GM19193 (cell line): ENCODE data around the gene ANTXR2.

Experiments
- POLR2A ChIP-seq: IDR thresholded peaks from 4 replicates; pipeline ENCODE4 v1.6.1; 2011; ENCODE audit not compliant: insufficient read depth, insufficient read length; ENCODE audit errors: extremely low read depth

Gene ANTXR2

DNA sequence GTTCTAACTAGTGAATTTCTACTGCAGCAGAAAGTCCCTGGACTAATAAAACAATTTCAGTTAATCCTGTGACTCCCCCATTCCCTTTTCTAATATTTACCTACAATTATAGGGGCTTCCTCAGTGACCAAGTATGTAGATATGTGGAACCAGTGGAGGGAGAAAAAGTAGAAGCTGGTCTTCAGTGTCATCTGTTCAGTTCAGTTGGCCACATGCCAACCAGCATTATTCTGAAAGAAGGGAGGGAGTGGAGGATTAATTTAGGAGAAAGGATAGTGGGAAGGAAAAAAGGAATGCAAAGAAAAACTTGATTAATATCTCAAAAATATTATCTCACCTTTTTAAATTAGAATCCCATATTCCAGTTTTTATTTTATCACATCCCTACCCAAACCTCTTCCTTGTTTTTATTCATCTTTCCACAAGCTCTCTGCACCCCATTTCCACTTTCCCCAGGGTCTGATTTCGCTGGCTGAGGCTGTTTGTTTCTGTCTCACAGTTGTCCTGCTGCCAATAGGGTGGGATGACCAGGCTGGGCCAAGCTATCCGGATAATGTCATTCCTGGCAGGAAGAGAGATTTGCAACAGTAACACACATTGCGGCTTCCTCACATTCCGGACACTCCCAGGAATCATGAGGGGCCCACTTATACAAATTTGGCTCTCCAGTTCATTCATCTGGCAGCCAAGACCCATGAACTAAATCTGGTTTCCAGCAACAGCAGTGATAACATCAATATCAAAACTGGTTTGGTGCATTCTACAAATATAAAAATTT lies 24.6 kb upstream of the ANTXR2 start:
- no peak for TF ChIP-seq POLR2A

DNA sequence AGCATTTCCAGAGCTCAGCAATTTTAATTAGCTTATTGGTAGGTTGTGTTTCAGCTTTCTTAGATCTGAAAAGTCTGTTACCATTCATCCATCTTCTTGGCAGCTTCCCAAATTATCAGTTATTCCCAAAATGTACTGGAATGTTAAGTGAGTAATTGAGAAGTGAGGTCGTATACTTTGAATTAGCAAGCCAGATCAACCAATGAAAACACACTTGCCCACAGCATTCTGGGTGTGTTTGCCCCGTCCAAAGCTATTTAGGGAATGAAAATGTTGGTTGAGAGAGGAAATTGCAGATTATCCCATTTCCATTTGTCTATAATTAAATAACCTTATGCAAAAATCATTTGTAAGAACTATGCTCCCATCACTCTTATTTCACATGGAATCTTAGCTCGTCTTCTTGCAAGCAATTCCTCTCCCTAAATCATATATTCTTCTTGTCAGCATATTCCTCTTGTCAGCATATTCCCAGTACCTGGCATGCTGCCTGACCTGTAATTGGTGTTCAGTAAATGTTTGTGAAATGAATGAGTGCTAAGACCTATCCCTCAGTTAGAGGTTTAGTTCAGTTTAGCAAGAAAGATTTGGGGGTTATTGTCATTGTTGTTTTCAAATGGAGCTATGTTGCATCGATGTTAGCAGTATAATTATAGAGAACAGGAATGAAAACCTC lies 23.3 kb upstream of the ANTXR2 start:
- no peak for TF ChIP-seq POLR2A

DNA sequence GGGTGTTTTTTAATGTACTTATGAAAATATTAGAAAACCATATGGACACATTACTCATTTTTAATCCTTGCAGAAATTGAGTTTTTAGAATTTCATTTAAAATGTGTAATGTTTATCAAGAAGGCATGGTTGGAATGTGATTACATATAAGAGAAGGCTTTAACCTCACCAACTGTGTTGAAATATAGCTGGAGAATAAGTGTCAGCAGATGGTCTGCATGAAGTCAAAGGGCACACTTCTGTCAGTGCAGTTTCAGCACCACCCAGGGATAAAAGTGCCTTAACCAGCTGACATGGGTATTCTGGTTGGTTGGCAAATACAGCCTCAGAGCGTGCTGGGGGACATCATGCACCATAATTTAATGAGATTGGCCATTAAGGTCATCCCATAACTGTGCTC lies 21.2 kb upstream of the ANTXR2 start:
- no peak for TF ChIP-seq POLR2A

DNA sequence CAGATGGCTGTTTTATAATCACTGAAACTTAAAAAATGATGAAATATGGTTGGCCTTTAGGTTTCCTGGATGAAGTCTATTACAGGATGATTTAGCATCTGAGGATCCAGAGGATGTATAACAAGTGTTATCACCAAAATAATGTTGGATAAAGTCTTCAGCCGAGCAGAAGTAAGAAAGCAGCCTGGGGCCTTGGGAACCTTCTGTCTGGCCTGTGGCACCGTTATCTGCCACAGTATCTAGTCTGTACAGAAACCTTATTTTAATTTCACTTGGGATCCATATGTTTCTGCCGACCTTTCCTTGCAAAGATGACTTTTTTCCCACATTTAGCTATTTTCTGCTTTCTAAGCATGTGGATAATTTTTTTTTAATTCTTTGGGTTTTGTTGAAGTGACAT lies 20.5 kb upstream of the ANTXR2 start:
- TF ChIP-seq POLR2A = no peak

DNA sequence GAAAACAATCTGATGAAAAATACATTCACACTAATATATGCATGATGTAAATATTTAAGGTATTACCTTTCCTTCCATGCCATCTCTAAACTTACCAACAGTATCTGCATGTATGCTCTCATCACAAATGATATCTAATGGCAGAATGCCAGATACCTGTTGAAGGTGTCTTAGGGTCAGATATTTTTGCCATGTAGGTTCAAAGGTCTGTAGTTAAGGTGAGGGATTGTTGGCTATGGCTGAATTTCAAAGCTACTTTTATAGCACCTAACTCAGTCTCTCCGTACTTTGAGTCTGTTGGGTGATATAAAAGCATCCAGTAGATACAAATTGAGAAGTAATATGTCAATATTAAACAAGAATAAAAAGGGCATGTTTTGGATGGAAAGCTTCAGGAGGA lies 19.8 kb upstream of the ANTXR2 start:
- TF ChIP-seq POLR2A = no peak

DNA sequence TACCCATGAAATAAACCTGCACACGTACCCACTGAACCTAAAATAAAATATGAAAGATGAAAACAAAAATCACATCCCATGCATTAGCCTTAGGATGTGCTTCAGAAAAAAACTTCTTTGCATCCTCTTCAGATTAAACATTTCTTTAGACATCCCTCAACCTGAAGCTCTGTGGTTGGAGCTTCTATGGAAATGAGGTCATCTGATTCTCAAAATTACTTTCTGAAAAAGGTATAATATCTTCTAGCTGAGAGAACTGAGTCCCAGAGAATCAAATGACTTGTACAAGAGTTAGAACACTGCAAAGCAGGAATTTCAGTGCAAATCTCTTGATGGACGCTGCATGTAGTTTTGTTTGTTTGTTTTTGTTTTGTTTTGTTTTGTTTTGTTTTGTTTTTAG lies 19.1 kb upstream of the ANTXR2 start:
- no peak for TF ChIP-seq POLR2A

DNA sequence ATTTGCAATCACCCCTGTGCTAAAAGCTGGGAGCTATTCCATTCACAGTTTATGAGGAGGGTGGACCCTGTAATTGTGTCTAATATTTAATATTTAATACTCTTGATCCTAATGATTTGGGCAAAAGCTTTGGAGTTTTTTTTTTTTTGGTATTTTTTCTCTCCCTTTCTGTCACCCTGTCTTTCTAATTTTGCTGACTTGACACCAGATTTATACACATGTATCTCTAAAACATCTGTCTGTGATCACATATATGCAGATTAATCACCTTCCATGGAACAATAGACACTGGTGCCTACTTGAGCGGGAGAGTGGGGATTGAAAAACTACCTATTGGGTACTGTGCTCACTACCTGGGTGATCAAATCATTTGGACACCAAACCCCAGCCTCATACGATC lies 18.7 kb upstream of the ANTXR2 start:
- TF ChIP-seq POLR2A = no peak

DNA sequence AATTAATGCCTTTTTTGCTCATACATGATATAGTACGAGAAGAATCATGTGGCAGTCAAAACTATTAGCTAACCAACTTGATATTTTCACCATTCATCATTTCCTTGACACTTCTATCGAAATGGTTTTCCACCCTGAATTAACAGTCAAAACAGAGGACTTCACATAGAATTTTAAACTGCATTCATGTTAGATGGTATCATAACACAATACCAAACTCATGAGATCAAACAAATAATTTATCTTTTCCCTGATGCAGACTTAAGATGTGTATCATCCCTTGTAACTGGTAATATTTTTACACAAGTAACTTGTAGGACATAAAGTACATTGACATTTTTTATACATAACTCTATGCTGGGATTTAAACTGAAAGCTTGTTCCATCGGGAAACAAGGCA lies 18.2 kb upstream of the ANTXR2 start:
- TF ChIP-seq POLR2A = no peak

DNA sequence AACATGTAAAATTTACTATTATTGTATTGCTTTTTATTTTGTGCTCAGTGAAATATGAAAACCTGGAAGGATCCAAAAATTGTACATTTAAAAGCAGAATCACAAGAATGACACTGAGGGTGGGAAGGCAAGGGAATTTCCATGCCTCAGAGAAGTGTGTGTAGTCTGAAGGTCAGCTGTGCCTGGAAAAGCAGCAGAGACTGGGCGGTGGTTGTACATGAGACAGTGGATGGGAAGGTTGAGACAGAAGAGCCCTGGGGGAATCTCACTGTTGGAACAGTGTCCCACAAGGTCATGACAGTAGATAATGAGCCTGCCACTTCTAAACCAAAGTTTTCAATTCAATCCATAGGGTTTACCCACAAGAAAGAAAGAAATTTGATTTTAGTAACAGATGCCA lies 17.1 kb upstream of the ANTXR2 start:
- TF ChIP-seq POLR2A = no peak

DNA sequence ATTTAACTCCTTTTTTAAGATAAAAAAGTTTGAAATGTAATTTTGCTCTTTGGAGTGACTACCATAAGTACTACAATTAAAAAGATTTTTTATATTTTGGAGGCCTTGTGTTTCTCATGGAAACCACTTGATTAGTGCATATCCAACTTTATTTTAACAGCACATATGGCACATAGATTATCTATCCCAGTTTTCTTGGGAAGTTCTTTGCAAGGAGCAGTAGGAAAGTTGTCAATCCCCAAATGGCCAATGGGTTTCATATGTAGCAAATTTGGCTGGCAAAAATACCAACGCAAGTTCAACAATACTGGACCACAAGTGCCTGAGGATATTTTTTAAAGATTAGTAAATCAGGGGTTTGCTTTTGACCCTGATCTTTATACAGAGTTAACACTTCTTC lies 15.4 kb upstream of the ANTXR2 start:
- TF ChIP-seq POLR2A = no peak

DNA sequence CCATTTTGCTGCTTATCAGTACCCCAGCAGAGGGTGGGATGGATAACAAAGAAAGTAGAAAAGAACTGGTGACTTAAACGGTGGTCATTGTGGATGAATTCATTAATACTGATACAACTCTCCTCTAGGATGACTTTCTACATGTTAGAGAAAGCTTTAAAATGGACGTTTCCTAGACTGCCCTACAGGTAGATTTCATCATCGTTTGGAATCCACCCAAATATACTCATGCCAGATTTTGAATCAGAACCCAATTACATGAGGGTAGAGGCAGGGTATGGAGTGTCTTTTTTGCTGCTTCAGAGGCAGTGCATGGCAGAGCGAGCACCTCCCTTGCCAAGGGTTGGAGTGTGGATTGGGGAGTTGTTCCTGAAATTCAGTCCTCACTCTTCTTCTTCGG lies 13.3 kb upstream of the ANTXR2 start:
- TF ChIP-seq POLR2A = no peak

DNA sequence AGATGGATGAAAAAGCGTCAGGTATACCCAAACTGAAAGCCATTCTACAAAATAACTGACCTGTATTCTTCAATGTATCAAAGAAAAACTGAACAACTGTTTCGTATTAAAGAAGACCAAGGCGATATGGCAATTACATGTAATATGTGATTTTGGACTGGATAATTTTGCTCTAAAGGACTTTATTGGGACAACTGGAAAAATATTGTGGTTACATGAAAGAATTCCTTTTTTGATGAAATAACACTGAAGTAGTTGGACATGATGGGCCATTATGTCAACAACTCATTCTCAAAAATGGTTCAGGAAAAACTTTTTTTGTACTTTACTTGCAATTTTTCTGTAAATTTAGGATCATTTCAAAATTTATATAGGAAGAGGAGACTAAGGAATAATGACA lies 12.1 kb upstream of the ANTXR2 start:
- TF ChIP-seq POLR2A = no peak

DNA sequence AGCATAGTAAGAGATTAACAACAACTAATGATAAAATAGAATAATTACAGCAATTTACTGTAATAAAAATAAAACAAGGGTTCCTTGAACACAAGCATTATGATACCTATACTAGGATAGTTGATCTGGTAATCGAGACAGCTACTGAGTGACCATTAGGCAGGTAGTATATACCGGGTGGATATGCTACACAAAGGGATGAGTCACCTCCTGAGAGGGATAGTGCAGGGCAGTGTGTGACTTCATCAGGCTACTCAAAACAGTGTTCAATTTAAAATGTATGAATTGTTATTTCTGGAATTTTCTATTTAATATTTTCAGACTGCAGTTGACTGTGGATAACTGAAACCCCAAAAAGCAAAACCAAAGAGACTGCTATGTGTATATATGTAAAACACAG lies 9.7 kb upstream of the ANTXR2 start:
- no peak for TF ChIP-seq POLR2A

DNA sequence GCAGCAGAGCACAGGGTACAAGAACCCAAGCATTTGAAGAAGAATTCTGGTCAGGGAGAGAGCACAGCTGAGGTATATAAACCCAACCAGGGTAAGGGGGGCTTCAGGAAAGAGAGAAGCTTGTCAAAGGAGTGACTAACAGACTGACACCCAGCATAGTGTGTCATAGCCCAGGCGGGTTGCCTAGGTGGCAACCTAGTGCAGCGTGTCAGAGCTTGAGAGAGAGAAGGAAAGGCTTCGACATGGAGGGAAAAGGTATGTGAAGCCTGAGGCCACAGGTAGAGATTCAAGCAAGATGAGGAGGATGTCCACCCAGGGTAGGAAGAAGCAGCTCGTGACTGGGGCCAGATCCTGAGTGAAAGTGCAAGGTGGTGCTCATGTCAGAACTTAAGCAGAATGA lies 8.5 kb upstream of the ANTXR2 start:
- no peak for TF ChIP-seq POLR2A

DNA sequence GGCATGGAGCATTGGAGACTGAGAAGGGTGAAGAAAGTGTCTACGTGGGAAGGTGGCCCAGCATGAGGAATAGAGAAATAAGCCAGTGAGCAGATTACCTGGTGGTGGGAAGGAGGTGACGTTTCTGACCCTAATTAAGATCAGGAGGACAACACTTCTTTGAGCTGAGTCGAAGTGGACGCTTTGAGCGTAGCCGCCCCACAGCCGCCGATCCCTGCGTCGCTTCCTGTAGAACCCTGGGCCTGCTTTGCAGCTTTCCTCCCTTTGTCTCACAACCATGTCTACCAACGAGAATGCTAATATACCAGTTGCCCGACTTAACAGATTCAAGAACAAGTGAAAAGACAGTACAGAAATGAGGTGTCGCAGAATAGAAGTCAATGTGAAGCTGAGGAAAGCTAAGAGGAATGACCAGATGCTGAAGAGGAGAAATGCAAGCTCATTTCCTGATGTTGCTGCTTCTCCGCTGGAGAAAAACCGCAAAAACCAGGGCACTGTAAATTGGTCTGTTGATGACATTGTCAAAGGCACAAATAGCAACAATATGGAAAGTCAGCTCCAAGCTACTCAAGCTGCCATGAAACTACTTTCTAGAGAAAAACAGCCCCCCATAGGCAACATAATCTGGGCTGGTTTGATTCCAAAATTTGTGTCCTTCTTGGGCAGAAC lies 6.4 kb upstream of the ANTXR2 start:
- no peak for TF ChIP-seq POLR2A

DNA sequence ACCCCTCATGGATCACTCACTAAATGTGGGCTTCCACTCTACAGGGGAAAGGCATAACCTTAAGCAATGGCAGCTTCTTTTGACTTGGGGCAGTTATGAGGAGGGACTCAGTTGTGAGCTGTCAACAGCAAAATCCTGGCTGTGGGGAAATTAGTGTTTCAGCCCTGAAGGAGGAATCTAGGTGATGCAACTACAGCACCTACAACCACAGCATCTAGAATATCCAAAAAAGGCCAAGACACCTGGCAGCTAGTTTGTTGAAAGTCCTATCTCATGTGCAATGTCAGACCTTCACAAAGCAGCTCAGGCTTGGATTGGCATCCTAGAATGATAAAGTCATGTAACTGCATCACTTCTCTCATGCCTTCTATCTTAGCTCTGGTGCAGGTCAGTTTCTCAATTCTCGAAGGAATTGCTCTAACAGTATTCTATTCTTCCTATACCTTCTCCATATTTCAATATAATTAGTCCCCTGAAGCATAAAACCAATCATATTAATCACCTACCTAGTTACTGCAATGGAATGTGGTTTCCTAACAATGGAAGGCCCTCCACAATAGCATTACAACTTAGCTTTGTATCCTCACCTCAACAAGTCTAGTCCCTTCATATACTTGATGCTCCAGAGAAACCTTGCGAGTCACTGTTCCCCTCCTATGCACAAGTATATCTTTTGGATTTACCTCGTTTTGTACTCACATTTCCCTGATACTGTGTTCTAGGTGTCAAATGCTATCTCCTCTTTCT lies 5.5 kb upstream of the ANTXR2 start:
- no peak for TF ChIP-seq POLR2A

DNA sequence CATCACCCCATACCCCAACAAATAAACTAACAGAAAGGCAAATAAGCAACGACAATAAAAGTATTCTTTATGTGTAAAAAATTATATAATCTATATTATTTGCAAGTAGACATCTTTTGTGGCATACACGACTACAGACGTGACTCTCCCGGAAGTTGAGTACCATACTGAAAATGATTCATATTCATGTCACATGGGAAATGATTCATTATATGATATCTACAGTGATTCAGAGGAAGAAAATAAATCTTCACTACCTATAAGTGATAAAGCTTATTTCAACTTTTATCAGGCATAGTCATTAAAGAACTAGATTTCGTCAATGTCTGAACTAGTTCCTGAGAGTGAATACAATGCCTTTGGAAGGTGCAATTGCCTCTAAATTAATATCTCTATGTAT lies 4.6 kb upstream of the ANTXR2 start:
- TF ChIP-seq POLR2A = no peak
